ENCODE measurements around the gene NR2F1.
"Not testable (repeated sequence)": the region's sequence is repeated elsewhere in the genome, so short reads cannot be mapped to it uniquely, and the experiment has no call there.

NR2F1 gene

DNA sequence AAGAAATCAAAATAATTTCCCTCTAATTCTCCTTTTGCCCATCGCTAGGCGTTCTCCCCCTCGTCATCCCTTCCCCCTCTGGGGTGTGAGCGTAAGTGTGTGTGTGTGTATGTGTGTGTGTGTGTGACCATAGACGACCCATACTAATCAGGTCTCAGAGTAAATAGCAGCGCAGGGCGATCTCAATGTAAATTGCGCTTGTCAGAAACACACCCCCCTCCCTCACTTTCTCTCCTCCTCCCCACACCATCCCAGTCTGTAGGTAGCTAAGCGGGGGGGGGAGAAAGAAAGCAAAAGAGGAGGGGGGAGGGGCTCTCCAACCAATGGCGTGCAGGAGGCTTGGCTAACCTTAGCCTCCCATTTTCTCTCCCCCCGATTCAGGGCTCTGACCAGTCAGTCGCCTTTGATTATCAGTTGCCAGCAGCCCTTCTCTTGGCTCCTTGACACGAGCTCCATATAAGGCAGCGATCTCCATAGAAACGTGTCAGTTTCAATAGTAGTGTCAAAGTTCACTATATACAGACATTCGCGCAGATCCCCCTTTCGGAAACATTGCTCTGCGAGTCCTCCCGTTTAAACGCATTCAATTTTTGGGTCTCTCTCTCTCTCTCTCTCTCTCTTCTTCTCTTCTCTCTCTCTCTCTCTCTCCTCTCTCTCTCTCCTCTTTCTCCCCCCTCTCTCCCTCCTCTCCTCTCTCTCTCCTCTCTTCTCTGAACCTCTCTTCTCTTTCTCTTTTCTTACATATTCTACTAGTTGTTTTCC, at the start of gene NR2F1:
Gene NR2F1, plus strand, starts transcription at position 546 of the 762 bp plus-strand sequence. CDS start 1,802 bp downstream, outside the sequence.
- DNase-seq (ENCODE audit: low read depth), result peak; percentile 100

GRCh38 chr5:93545872-93546271, 37.1 kb upstream of the NR2F1 start:
- no peak for DNase-seq (ENCODE audit: low read depth)

DNA sequence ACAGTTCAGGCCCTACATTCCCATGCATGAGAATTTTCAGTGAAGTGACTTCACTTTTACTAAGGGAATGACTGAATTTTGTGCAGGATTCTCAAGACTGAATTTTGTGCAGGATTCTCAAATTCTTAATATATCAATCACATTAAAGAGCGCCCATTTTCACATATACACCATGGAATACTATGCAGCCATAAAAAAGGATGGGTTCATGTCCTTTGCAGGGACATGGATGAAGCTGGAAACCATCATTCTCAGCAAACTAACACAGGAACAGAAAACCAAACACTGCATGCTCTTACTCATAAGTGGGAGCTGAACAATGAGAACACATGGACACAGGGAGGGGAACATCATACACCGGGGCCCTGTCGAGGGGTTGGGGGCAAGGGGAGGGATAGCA, 33.4 kb upstream of the NR2F1 start:
- DNase-seq (ENCODE audit: low read depth), result not testable (repeated sequence)

DNA sequence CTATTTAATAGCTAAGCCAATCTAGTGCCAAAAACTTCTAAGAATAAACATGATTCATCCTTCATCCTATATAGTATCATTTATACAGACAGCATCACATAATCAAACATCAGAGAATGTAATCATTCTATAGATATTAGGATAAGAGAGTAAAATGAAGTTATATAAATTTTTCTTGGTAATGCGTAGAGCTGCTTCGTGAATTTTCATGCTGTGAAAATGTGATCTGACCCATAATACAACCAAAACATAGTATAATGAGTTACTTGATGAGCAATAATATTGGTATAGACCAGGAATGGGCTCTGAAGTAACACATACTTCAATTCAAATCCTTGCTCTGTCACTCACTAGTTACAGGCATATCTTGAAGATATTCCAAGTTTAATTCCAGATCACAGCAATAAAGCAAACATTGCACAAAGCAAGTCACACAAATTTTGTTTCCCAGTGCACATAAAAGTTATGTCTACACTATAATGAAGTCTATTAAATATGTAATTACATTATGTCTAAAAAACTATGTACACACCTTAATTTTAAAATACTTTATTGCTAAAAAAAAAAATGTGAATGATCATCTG, 25.9 kb upstream of the NR2F1 start:
- no peak for DNase-seq (ENCODE audit: low read depth)

DNA sequence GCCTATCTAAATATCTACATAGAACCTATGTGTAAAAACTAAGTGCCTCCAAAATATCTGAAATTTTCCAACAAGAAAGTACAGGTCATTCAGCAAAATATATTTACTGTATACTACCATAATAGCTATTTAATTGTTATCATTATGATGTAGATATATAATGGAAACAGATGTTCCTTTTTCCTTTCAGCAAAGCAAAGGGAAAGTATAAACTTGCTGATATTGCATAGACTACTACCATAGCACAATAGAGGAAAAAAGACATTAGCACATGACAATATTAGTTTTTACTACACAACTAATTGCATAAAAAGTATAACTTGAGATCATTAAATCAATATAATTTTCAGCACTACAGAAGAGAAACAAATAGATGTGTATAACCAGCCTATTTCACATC, 16.9 kb upstream of the NR2F1 start:
- no peak for DNase-seq (ENCODE audit: low read depth)

- no peak for DNase-seq (ENCODE audit: low read depth)
Measured at GRCh38 chr5:93567424-93567823, 15.6 kb upstream of the NR2F1 start.

- no peak for DNase-seq (ENCODE audit: low read depth)
Measured at GRCh38 chr5:93569300-93570160, 13.5 kb upstream of the NR2F1 start.

GRCh38 chr5:93570294-93571113, 12.5 kb upstream of the NR2F1 start:
- no peak for DNase-seq (ENCODE audit: low read depth)

GRCh38 chr5:93571114-93571949, 11.7 kb upstream of the NR2F1 start:
- DNase-seq (ENCODE audit: low read depth), result no peak

GRCh38 chr5:93572101-93572607, 10.9 kb upstream of the NR2F1 start:
- no peak for DNase-seq (ENCODE audit: low read depth)

DNA sequence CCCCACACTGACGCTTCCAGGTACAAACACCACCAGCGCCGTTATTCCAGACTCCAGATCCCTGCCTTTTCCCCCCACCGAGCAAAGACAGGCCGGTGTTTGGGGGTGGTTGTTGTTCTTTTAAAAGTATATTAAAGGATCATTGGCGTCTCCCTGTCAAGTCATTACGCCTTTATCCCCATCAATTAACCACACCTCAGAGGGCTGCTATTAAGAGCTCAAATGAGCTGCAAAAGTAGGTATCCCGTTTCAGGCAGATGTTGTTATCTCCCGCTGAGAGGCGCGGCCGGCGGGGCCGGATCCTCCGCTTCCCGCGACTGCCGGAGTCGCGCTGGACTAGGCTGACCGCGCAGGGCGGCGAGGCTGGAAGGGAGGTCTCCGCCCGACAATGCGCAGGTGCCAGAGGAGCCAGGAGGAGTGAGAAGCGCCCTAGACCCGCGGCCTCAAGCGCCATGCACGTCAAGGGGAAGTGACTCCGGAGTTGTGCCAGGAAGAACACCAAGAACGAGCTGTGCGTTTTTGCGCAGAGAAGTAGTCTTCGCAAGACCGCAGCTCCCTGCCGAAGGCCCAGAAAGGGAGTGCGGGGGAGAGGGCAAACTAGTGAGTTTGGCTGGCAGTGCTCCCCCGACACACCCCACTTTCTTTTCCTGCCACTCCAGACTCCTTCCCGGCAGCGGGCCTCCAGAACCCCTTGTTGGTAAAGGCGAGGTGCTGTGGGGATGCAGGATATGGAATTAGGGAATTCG, 10.2 kb upstream of the NR2F1 start:
- DNase-seq (ENCODE audit: low read depth), result no peak

DNA sequence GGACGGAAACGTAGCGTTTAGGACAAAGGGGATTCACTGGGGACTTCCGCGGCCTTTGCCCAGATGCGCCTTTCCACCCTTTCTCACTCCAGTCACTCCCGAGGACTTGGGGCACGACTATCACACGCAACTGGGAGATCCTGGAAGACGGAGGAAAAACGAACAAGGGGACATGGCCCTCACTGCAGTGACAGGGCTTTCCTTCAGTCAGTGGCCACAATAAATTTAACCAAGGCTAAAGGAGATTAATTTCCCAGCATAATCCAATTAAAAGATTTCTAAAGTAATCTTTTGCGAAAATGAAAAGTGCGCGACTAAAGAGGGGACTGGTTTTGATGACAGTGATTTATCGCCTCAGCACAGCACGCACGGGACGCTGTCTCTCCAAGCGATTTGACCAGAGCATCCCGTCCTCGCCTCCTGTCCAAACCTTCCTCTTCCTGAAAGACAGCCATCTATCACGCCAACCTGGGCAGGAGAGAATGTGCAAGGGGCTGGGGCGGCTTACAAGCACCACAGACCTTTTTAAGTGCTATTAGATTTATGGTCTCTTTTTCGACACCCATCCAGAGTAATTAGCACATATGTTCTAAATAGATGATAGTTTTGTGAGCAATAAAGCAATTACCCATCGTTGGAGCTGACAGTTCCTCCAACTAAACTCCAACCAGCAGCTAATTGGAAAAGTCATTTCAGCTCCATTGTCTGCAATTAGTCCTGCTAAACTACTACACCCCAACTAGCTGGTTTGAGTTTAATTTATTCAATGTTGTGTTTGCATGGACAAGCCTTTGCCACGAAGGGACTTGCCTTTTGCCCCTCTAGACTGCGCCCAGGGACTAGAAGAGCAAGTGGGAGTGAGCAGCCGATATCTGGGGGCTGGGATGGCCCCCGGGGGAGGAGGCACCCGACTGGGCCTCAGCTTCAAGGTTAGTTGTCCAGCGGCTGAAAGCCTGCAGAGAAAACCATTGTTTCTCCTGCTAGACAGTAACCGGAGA, 9.4 kb upstream of the NR2F1 start:
- DNase-seq (ENCODE audit: low read depth), result no peak

DNA sequence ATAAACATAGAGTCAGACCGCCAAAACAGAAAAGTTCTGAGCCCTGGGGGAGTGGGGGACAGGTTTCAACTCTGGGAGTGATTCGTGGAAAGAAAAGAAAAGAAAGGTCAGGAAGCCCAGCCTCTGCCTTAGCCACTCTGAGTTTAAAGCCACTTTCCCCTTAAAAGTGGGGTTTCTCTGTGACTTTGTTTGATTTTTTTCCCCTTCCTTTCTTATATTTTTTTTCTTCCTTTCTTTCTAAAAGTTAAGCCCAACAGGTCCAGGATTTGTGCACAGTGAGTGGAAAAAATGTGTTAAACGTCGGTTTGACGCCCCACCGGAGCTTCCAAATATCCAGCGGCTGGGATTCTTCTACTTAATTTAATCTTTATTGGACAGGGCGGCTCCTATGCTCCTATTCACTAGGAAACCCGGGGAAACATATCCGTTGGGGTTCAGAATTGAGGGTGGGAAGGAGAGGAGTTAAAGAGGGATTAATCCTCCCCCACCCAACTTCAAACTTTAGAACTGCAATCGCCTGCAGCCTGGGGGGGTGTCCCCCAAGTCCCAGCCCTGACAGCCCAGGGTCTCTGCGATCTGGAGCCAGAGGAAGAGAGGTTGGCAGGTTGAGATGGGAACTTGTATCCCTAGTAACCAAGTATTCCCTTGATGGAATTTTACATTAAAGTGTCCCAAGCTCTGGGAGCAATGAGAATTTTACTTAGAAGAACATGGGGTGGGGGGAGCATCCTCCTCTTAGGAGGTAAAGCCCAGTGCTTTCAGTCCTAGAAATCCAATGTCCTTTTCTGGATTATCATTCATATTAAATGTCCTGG, 8.3 kb upstream of the NR2F1 start:
- no peak for DNase-seq (ENCODE audit: low read depth)

GRCh38 chr5:93575461-93576414, 7.3 kb upstream of the NR2F1 start:
- no peak for DNase-seq (ENCODE audit: low read depth)

DNA sequence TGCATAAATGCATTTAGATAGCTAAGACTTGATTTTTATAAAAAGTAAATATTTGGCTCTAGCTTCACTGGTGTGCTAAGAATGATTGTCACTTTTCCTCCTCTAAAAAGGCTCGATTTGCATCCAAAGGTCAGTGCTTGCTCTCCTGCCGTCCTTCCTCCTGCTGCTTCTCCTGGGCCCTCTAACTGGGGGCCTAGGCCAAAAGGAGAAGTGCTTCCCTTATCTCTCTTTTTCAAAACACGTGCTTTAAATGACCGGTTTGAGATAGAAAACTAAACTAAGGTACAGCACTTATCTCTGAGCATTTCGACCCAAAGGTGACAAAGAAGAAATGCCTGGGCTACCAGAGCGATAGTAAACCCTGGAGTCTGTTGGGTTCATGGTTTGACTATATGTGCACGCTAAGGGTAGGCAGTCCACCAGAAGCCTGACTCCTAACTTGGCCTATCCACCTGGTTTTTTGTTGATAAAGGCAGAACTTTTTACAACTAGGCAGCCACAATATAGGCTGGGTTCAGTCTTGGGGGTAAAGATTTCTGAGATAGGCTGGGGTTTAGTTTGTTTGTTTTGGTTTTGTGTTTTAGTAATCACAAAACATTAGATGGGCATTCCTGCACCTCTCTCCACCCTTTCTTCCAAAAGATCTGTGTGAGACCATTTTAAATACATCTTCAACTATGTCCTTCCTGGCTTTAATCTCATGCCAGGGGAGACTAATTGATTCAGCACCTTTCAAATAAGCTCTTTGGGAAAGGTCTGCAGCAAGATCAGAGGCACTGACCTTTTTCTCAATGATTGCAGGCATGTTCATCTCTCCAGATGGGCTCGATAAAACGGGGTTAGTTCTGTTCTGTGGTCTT, 5.8 kb upstream of the NR2F1 start:
- no peak for DNase-seq (ENCODE audit: low read depth)

All from fibroblast of the conjunctiva (primary cell).